Adipocyte (in vitro differentiated cells): ENCODE data around the gene TRIO.

Experiments used
- DNase-seq: peaks from one replicate; pipeline ENCODE4 v3.0.0-alpha.2; 2015; ENCODE audit warnings: low read depth
- H3K27me3 ChIP-seq: replicated peaks from 2 replicates; pipeline ENCODE4 v1.7.0; 2013; ENCODE audit warnings: mild to moderate bottlenecking, low read length, moderate library complexity; ENCODE audit not compliant: control insufficient read depth, insufficient read depth
- H3K36me3 ChIP-seq: 2 replicates; pipeline ENCODE4 v1.7.0; 2013; ENCODE audit warnings: low read length, mild to moderate bottlenecking, moderate library complexity; ENCODE audit not compliant: control insufficient read depth, insufficient read depth, severe bottlenecking
- H3K4me1 ChIP-seq: 2 replicates; pipeline ENCODE4 v1.7.0; 2013; ENCODE audit warnings: mild to moderate bottlenecking, low read length, moderate library complexity; ENCODE audit not compliant: control insufficient read depth, insufficient read depth
- H3K4me3 ChIP-seq: 2 replicates; pipeline ENCODE4 v1.7.0; 2013; ENCODE audit warnings: mild to moderate bottlenecking, low read length, moderate library complexity
- H3K9ac ChIP-seq: 2 replicates; pipeline ENCODE4 v1.7.0; 2013; ENCODE audit warnings: mild to moderate bottlenecking, low read length, moderate library complexity
- H3K9me3 ChIP-seq: 2 replicates; pipeline ENCODE4 v1.7.0; 2013; ENCODE audit warnings: mild to moderate bottlenecking, low read length, moderate library complexity; ENCODE audit not compliant: control insufficient read depth

Gene TRIO

DNA sequence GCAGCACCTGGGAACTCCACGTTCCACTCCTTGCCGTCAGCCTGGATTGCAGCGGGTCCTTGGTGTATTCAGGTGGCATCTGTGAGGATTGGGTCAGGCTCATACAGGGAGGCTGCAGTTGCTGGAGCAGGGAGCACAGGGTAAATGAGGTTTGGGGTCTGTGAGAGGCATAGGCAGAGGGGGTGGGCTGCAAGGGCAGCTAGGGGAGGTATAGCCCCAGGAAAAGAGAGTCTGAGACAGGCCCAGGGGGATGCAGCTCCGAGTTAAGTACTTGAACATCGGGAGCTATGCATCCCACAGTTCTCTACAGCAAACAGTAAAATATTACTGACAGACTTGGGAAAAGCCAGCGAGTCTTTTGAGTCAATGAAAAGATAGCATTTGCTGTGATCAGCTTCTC is 101.6 kb downstream of the TRIO start:
- Histone ChIP-seq H3K9me3 (no peaks in the 10 kb centered on the region), H3K4me3 (no peak overlapping the region), H3K27me3 (no peaks in the 10 kb centered on the region), H3K36me3 (peaks cover 6% of the 10 kb centered on the region), H3K9ac (no peak overlapping the region), H3K4me1 (peaks cover 47% of the 10 kb centered on the region)
- no peak for DNase-seq

DNA sequence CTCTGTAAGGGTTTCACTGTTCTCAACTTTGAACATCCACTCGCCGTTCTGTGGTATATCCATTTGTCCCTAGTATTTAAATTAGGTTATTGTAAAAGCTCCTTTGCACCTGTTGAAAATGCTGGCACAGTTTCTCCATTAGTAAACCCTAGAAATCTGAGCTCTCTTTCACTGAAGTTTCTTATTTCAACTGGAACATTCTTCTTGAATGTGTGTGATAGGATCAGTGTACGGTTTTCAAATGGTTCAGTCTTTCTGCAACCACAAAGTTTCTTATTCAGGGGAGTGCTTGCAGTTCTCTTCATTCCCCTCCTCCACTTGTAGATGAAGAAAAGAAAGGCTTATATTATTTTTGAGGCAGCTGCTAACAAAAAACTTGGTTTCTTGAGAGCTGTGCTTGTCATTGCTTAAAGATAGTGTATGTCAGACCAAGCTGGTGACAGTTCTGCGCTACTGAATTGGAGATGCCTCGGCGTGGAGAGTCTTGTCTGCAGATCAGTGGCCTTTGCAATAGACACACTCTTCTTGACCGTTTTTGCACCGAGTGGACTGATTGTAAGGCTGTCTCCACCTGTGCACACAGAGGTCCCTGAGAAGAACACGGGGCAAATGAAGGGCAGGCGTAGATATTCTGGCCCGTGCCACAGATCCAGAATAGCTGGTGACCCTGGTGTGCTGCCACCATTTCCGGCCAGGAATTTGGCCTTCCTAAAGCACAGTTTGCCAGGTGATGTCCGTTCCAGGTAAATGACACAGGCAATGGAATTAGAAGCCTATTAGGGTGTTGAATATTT is 102.2 kb downstream of the TRIO start:
- Histone ChIP-seq H3K4me1 (peaks cover 49% of the 10 kb centered on the region), H3K9ac (no peak overlapping the region), H3K36me3 (peaks cover 6% of the 10 kb centered on the region), H3K4me3 (no peak overlapping the region), H3K27me3 (no peaks in the 10 kb centered on the region), H3K9me3 (no peaks in the 10 kb centered on the region)
- DNase-seq: peak; percentile 65

DNA sequence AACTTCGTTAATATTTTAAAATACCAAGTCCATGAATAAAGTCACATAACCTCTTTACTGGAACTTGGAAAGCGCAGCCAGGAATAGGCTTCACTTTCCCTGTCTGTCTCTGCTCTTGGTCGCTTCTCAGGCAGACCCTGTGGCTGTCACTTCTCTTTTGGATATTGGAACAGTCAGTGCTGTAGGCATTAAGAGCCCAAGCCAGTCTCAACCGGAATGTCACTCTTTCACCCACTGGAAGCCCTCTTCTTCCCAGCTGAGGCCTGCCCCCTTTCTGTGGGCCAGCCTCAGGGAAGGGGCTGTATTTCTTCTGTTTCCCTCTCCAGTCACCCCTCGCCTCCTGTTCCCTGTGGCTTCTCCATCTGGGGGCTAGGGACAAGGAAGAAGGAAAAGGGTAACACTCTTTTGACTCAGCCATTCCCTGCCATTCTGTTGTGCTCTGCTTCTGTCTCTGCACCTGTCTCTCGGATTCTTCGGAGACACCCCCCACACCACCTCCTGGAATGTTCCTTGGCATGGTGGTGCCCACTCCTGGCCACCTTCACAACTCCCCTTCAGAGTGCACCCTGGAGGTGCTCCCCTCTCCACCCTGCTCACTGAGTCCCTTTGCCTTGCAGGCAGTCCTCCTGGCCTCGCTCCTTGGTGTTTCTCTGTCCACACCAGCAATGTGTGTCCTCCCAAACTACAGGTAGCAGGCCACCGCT is 103.4 kb downstream of the TRIO start:
- Histone ChIP-seq H3K36me3 (peaks cover 6% of the 10 kb centered on the region), H3K4me3 (no peak overlapping the region), H3K9ac (no peak overlapping the region), H3K27me3 (no peaks in the 10 kb centered on the region), H3K4me1 (peaks cover 42% of the 10 kb centered on the region), H3K9me3 (no peaks in the 10 kb centered on the region)
- DNase-seq: no peak

DNA sequence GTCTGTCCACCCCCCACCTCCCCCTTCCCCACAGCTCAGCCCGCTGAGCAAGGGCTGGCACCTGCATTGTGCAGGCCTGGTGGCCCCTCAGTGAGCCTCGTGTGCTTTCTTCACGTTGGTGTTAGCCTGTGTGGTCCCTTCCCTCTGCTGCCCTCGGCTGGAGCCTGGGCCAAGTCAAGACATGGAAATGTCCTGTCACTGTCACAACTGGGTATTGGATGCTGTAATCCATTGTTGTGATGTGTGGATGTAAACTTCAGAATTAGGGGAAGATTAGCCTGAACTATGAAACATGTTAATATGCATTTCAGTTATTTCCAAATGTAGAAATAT is 103.9 kb downstream of the TRIO start:
- DNase-seq: no peak

DNA sequence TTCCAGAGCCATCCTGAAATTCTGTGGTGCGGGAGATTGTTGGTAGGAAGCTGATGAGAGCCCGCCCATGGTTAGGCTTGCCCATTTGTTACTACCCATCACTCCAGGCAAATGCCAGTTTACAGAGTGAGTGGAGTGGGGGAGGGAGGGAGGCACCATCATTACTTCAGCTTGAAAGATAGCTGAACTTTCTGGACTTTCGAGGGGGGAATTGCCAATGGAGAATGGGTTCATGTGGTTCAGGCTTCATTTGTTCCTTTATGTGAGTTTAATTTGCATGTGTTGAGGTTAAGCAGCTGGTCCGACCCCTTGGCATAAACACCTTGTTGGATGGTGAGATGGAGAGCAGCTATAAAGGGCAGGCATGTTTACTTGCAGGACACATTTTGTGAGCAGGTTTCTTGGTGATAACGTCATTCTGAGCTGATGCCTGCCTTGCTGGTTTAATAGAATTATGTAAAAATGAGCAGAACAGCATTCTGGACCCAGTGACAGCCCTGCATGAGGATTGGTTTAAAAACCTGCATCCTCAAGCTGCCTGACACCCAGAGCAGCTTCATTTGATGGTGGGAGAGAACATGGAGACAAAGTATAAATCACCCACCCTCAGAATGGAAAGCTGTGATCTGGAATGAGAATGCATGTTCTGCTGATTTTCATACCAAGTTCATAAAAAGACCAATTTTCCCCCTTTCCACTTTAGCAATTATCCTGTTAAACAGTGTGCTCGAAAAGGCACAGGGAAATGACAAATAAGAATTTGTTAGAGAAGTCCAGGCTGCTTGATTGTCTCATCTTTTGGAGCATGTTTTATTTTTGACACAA is 106.3 kb downstream of the TRIO start:
- Histone ChIP-seq H3K4me3 (peak overlapping the region; percentile 54), H3K4me1 (peaks cover 30% of the 10 kb centered on the region)

More for the DNA sequence above, 103.9 kb downstream of the TRIO start:
- no peak overlapping the region for H3K9ac ChIP-seq
- H3K27me3 ChIP-seq: no peaks in the 10 kb centered on the region
- H3K4me3 ChIP-seq: no peak overlapping the region
- peaks cover 38% of the 10 kb centered on the region for H3K4me1 ChIP-seq
- no peaks in the 10 kb centered on the region for H3K9me3 ChIP-seq
- H3K36me3 ChIP-seq: peaks cover 6% of the 10 kb centered on the region

DNA sequence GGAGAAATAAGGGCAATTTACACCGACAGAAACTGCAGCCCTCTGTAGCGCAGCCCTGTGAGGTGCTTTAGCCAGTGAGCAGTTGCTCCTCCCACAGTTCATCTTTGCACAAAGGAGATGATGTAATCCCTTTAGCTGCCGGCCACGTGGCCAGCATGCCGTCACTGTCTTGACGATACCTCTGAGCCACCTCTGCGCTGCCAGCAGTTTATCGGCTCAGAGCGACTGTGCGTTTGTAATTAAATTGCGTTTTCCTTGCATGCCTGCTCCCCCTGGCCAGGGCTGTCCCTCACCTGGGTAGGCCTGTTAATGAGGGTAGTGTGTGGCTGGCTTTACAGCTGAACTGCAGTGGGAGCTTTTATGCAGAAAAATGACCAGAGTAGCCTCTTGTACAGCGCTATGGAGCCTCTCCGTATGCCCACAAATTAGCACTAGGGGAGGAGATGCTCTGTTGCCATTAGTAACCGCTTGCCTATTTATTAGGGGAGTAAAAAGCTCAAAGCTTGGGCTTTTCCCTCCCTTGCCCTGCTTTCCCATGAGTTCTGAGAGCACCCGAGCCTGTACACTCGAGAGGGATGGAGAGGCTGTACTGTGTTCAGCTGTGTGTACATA is 107.0 kb downstream of the TRIO start:
- Histone ChIP-seq H3K9me3 (peaks cover 4% of the 10 kb centered on the region), H3K36me3 (peaks cover 8% of the 10 kb centered on the region), H3K4me1 (peaks cover 29% of the 10 kb centered on the region), H3K9ac (peak overlapping the region; percentile 35), H3K27me3 (no peaks in the 10 kb centered on the region), H3K4me3 (peak overlapping the region; percentile 54)
- DNase-seq: peak; percentile 72

More for the DNA sequence above, 106.3 kb downstream of the TRIO start:
- Histone ChIP-seq H3K9me3 (no peaks in the 10 kb centered on the region), H3K36me3 (peaks cover 6% of the 10 kb centered on the region), H3K9ac (peak overlapping the region; percentile 35), H3K27me3 (no peaks in the 10 kb centered on the region)
- no peak for DNase-seq

GRCh38 chr5:14250748-14251701 is 107.9 kb downstream of the TRIO start:
- no peak for DNase-seq
- H3K36me3 ChIP-seq: peaks cover 10% of the 10 kb centered on the region
- peaks cover 23% of the 10 kb centered on the region for H3K4me1 ChIP-seq
- no peak overlapping the region for H3K4me3 ChIP-seq
- no peak overlapping the region for H3K9ac ChIP-seq
- peaks cover 11% of the 10 kb centered on the region for H3K9me3 ChIP-seq
- no peaks in the 10 kb centered on the region for H3K27me3 ChIP-seq

GRCh38 chr5:14251733-14252132 is 108.6 kb downstream of the TRIO start:
- no peaks in the 10 kb centered on the region for H3K27me3 ChIP-seq
- peaks cover 17% of the 10 kb centered on the region for H3K36me3 ChIP-seq
- peaks cover 16% of the 10 kb centered on the region for H3K4me1 ChIP-seq
- peaks cover 18% of the 10 kb centered on the region for H3K9me3 ChIP-seq
- DNase-seq: no peak
- no peak overlapping the region for H3K4me3 ChIP-seq
- H3K9ac ChIP-seq: no peak overlapping the region

DNA sequence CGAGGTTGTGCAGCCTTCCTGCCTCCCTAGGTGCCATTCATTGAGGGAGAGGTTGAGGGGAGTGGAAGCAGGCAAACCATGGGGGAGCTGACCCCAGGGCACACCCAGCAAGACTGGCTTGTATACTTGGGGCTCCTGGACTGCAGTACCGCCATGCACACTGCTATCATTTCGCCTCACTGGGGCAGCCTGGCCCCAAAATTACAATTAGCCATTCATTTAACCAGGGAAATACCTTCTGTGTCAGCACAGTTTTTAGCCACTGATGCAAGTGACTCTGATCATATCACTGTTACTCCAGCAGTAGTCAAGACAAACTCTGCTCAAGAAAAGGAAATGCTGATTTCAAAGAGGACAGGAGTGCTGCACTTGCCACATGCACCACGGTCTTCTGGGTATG is 109.7 kb downstream of the TRIO start:
- Histone ChIP-seq H3K9ac (no peak overlapping the region), H3K27me3 (no peaks in the 10 kb centered on the region), H3K36me3 (peaks cover 18% of the 10 kb centered on the region), H3K4me1 (peaks cover 12% of the 10 kb centered on the region), H3K9me3 (peaks cover 21% of the 10 kb centered on the region), H3K4me3 (no peak overlapping the region)
- no peak for DNase-seq

GRCh38 chr5:14254686-14255085 is 111.5 kb downstream of the TRIO start:
- Histone ChIP-seq H3K4me3 (no peak overlapping the region), H3K36me3 (peaks cover 18% of the 10 kb centered on the region), H3K4me1 (peaks cover 14% of the 10 kb centered on the region), H3K9ac (no peak overlapping the region), H3K27me3 (no peaks in the 10 kb centered on the region), H3K9me3 (peaks cover 21% of the 10 kb centered on the region)
- DNase-seq: no peak
